SU-DHL-6 (cell line): Measurements from ENCODE around the gene TSPAN10.

ENCODE experiments used
- H2AFZ ChIP-seq: fragments of 200-600 bp; sonication (generic); 2 replicates; pipeline ENCODE4 v1.6.1; 2014; ENCODE audit warnings: low read depth, mild to moderate bottlenecking, moderate library complexity, mixed read lengths, antibody characterized with exemption, low read length; ENCODE audit not compliant: severe bottlenecking
- H3F3A ChIP-seq: fragments of 200-600 bp; shearing (Covaris generic); 2 replicates; pipeline ENCODE4 v1.6.0; 2016; ENCODE audit warnings: antibody characterized with exemption, mild to moderate bottlenecking; ENCODE audit not compliant: insufficient read depth
- H3K27ac ChIP-seq: fragments of 200-600 bp; sonication (generic); 2 replicates; pipeline ENCODE4 v1.5.1; 2016; ENCODE audit warnings: low read depth, mild to moderate bottlenecking, low read length, moderate library complexity, mixed read lengths
- H3K27me3 ChIP-seq: fragments of 200-600 bp; sonication (generic), shearing (Covaris generic); 2 replicates; pipeline ENCODE4 v1.6.0; 2014; ENCODE audit warnings: mild to moderate bottlenecking, low read length
- H3K36me3 ChIP-seq: fragments of 200-600 bp; sonication (generic); 2 replicates; pipeline ENCODE4 v1.6.1; 2014; ENCODE audit warnings: mild to moderate bottlenecking, low read length, mixed read lengths
- H3K4me2 ChIP-seq: fragments of 300-600, 200-600 bp; shearing (Covaris generic), sonication (generic); 2 replicates; pipeline ENCODE4 v1.6.0; 2014; ENCODE audit warnings: low read length, low read depth, mild to moderate bottlenecking; ENCODE audit not compliant: poor library complexity, severe bottlenecking
- H3K4me3 ChIP-seq: fragments of 200-600 bp; sonication (generic); 2 replicates; pipeline ENCODE4 v1.5.1; 2014; ENCODE audit warnings: antibody characterized with exemption, low read length, mild to moderate bottlenecking, mixed read lengths; ENCODE audit not compliant: insufficient read depth, poor library complexity, severe bottlenecking
- H3K79me2 ChIP-seq: fragments of 200-600 bp; sonication (generic); 2 replicates; pipeline ENCODE4 v1.6.1; 2014; ENCODE audit warnings: mild to moderate bottlenecking, low read length, moderate library complexity; ENCODE audit not compliant: insufficient read depth
- H3K9ac ChIP-seq: fragments of 200-600 bp; sonication (generic); 2 replicates; pipeline ENCODE4 v1.7.0; 2014; ENCODE audit warnings: mild to moderate bottlenecking, low read length
- H3K9me2 ChIP-seq: fragments of 200-600 bp; sonication (generic); replicated peaks from 2 replicates; pipeline ENCODE4 v1.6.1; 2014; ENCODE audit warnings: low read length; ENCODE audit not compliant: insufficient read depth
- H3K9me3 ChIP-seq: fragments of 200-600 bp; sonication (generic); 2 replicates; pipeline ENCODE4 v1.6.1; 2014; ENCODE audit warnings: low read length, mixed read lengths; ENCODE audit not compliant: insufficient read depth
- H4K20me1 ChIP-seq: fragments of 200-600 bp; sonication (generic); 2 replicates; pipeline ENCODE4 v1.6.1; 2014; ENCODE audit warnings: low read depth, mild to moderate bottlenecking, antibody characterized with exemption, low read length, moderate library complexity, mixed read lengths
- CTCF ChIP-seq: fragments of 200-600 bp; sonication (generic); IDR thresholded peaks from one replicate; pipeline ENCODE4 v1.5.1; 2017; ENCODE audit warnings: antibody characterized with exemption, mild to moderate bottlenecking, low read length, moderate library complexity; ENCODE audit not compliant: insufficient read depth, poor library complexity, severe bottlenecking
- EZH2phosphoT487 ChIP-seq: fragments of 200-600 bp; sonication (generic), shearing (Covaris generic); conservative IDR thresholded peaks from 2 replicates; pipeline ENCODE4 v1.6.1; 2018; ENCODE audit warnings: mild to moderate bottlenecking, antibody characterized with exemption, low read length, moderate library complexity, mixed read lengths

Gene TSPAN10

GRCh38 chr17:81621494-81622130 is 15.4 kb upstream of the TSPAN10 start:
- Histone ChIP-seq H3K27ac (no peak overlapping the region), H3K4me2 (no peak overlapping the region), H3K36me3 (no peaks in the 10 kb centered on the region), H3K9me2 (no peaks in the 10 kb centered on the region), H2AFZ (no peak overlapping the region), H4K20me1 (no peaks in the 10 kb centered on the region), H3K9me3 (no peaks in the 10 kb centered on the region), H3K79me2 (peaks cover 7% of the 10 kb centered on the region; the same call in 1 of the 2 replicates), H3K4me3 (no peak overlapping the region), H3F3A (no peaks in the 10 kb centered on the region), H3K27me3 (no peaks in the 10 kb centered on the region), H3K9ac (no peak overlapping the region)
- no peak for TF ChIP-seq CTCF
- no peak for TF ChIP-seq EZH2phosphoT487

GRCh38 chr17:81630274-81630673 is 6.7 kb upstream of the TSPAN10 start:
- no peak overlapping the region for H3K9ac ChIP-seq
- TF ChIP-seq CTCF (no peak), EZH2phosphoT487 (no peak)
- H3K27ac ChIP-seq: no peak overlapping the region
- peaks cover 43% of the 10 kb centered on the region for H3K79me2 ChIP-seq
- H3K27me3 ChIP-seq: no peaks in the 10 kb centered on the region
- no peaks in the 10 kb centered on the region for H3K9me3 ChIP-seq
- no peak overlapping the region for H3K4me2 ChIP-seq
- 0 out of 2 replicates have a peak, but pooled peaks cover 3% of the 10 kb centered on the region for H3K36me3 ChIP-seq
- no peaks in the 10 kb centered on the region for H3F3A ChIP-seq
- no peak overlapping the region for H3K4me3 ChIP-seq
- no peak overlapping the region for H2AFZ ChIP-seq
- H3K9me2 ChIP-seq: no peaks in the 10 kb centered on the region
- no peaks in the 10 kb centered on the region; the same call in 1 of the 2 replicates for H4K20me1 ChIP-seq

- no peak overlapping the region for H3K9ac ChIP-seq
- H3K4me3 ChIP-seq: no peak overlapping the region
- H3K36me3 ChIP-seq: 0 out of 2 replicates have a peak, but pooled peaks cover 3% of the 10 kb centered on the region
- H3K27ac ChIP-seq: no peak overlapping the region
- no peak overlapping the region for H2AFZ ChIP-seq
- no peaks in the 10 kb centered on the region for H3K27me3 ChIP-seq
- TF ChIP-seq EZH2phosphoT487 (no peak), CTCF (no peak)
- H3K4me2 ChIP-seq: no peak overlapping the region
- H3K9me3 ChIP-seq: no peaks in the 10 kb centered on the region
- no peaks in the 10 kb centered on the region for H3K9me2 ChIP-seq
- H3F3A ChIP-seq: no peaks in the 10 kb centered on the region
- peaks cover 55% of the 10 kb centered on the region for H3K79me2 ChIP-seq
- no peaks in the 10 kb centered on the region; the same call in 1 of the 2 replicates for H4K20me1 ChIP-seq
Observed at GRCh38 chr17:81631482-81631881, 5.5 kb upstream of the TSPAN10 start.
